GM12878 (cell line): ENCODE results near the gene TOPBP1. TPM values are rescaled to one million over a fixed set of nuclear protein-coding genes. Genes with fewer than 3 reads are reported as not detected.

Source experiments
- ATAC-seq: fragments of 200-7000 bp; cut with Tn5 transposase; 3 replicates; pipeline ENCODE4 v1.9.1; 2020; ENCODE audit warnings: mild to moderate bottlenecking, moderate library complexity
- BruUV-seq: library from RNA; stranded (reverse); fragments of 400-500 nt; replicated peaks from 2 replicates; lab custom pipeline; 2021; lab: Mats Ljungman, UMichigan
- CTCF ChIA-PET: fragments of 300-600 bp; sonication (Branson Sonifier 250); formaldehyde crosslinking; extraction: SDS; loops from one replicate; lab custom pipeline; 2021; ENCODE audit warnings: inconsistent platforms; lab: Yijun Ruan, JAX
- POLR2A ChIA-PET: fragments of 350-600 bp; formaldehyde crosslinking; extraction: SDS; loops from one replicate; lab custom pipeline; 2021; ENCODE audit warnings: inconsistent platforms; lab: Charles Lee
- RAD21 ChIA-PET: fragments of 300-600 bp; sonication (Branson Sonifier 250); formaldehyde crosslinking; loops from one replicate; lab custom pipeline; 2023; ENCODE audit warnings: antibody characterized with exemption; ENCODE audit not compliant: unreplicated experiment; lab: Charles Lee
- SMC1A ChIA-PET: fragments of 300-600 bp; sonication (Branson Sonifier 250); formaldehyde crosslinking; loops from one replicate; lab custom pipeline; 2023; ENCODE audit not compliant: unreplicated experiment, uncharacterized antibody; lab: Charles Lee
- DNase-seq: peaks from one replicate; pipeline ENCODE4 v3.0.0-alpha.2; 2011; ENCODE audit warnings: low read depth, low spot score
- FAIRE-seq: peaks from 3 replicates; lab custom pipeline; 2011; peaks lifted over from hg19 to GRCh38; lab: Jason Lieb, UNC
- H2AFZ ChIP-seq: 2 replicates; pipeline ENCODE4 v1.6.0; 2011; ENCODE audit warnings: low read depth, low read length, control low read depth; ENCODE audit not compliant: control insufficient read depth
- H3K27ac ChIP-seq: 2 replicates; pipeline ENCODE4 v1.5.1; 2011; ENCODE audit warnings: control low read depth; ENCODE audit not compliant: control insufficient read depth, insufficient read depth
- H3K27me3 ChIP-seq, 2 experiments: replicated peaks in 1 of 2; 2 replicates each; pipeline versions ENCODE4 v1.6.0 to v1.6.1; 2011; ENCODE audit warnings: low read length in 1 of 2; ENCODE audit not compliant: control insufficient read depth in 2 of 2, insufficient read depth in 2 of 2
- H3K36me3 ChIP-seq, 2 experiments: 2 replicates each; pipeline ENCODE4 v1.5.1; 2011; ENCODE audit warnings: low read length in 1 of 2; ENCODE audit not compliant: control insufficient read depth in 2 of 2, insufficient read depth in 2 of 2
- H3K4me1 ChIP-seq: 2 replicates; pipeline ENCODE4 v1.6.1; 2011; ENCODE audit warnings: mild to moderate bottlenecking, low read length, moderate library complexity, mixed read lengths; ENCODE audit not compliant: control insufficient read depth, insufficient read depth
- H3K4me2 ChIP-seq: 2 replicates; pipeline ENCODE4 v1.6.0; 2011; ENCODE audit warnings: control low read depth; ENCODE audit not compliant: control insufficient read depth, insufficient read depth
- H3K4me3 ChIP-seq: fragments of 200-600 bp; sonication (generic); 2 replicates; pipeline ENCODE4 v1.5.1; 2016
- H3K79me2 ChIP-seq: 2 replicates; pipeline ENCODE4 v1.6.0; 2011; ENCODE audit warnings: low read length; ENCODE audit not compliant: control insufficient read depth, insufficient read depth
- H3K9ac ChIP-seq: 2 replicates; pipeline ENCODE4 v1.8.0; 2011; ENCODE audit warnings: low read length, control low read depth, mixed read lengths; ENCODE audit not compliant: control insufficient read depth, insufficient read depth
- H3K9me3 ChIP-seq: replicated peaks from 3 replicates; pipeline ENCODE4 v1.5.1; 2011; ENCODE audit warnings: mild to moderate bottlenecking, low read length; ENCODE audit not compliant: control insufficient read depth, insufficient read depth
- H4K20me1 ChIP-seq: 2 replicates; pipeline ENCODE4 v1.6.0; 2011; ENCODE audit not compliant: control insufficient read depth, insufficient read depth
- BACH1 ChIP-seq: fragments of 450-650 bp; IDR thresholded peaks from 2 replicates; pipeline ENCODE4 v1.6.1; 2017; ENCODE audit warnings: mild to moderate bottlenecking, borderline replicate concordance
- FOS ChIP-seq: IDR thresholded peaks from 3 replicates; pipeline ENCODE4 v1.6.1; 2011; ENCODE audit warnings: borderline replicate concordance; ENCODE audit not compliant: insufficient read length; ENCODE audit errors: extremely low read depth
- FOXK2 ChIP-seq: fragments of 450-650 bp; IDR thresholded peaks from 2 replicates; pipeline ENCODE4 v1.6.1; 2017; ENCODE audit warnings: mild to moderate bottlenecking, moderate library complexity
- HCFC1 ChIP-seq: fragments of 150-350 bp; IDR thresholded peaks from 2 replicates; pipeline ENCODE4 v1.6.1; 2014; ENCODE audit warnings: low read length
- NKRF ChIP-seq: fragments of 450-650 bp; conservative IDR thresholded peaks from 2 replicates; pipeline ENCODE4 v1.6.1; 2017; ENCODE audit warnings: mild to moderate bottlenecking, moderate library complexity
- NRF1 ChIP-seq: conservative IDR thresholded peaks from 2 replicates; pipeline ENCODE4 v1.6.1; 2011; ENCODE audit warnings: mild to moderate bottlenecking, low read depth, low read length, improper control_type of control experiment
- PKNOX1 ChIP-seq: fragments of 450-650 bp; IDR thresholded peaks from 2 replicates; pipeline ENCODE4 v1.6.1; 2016; ENCODE audit warnings: mild to moderate bottlenecking
- RB1 ChIP-seq: fragments of 450-650 bp; formaldehyde crosslinking; IDR thresholded peaks from 2 replicates; pipeline ENCODE4 v1.6.1; 2017; ENCODE audit warnings: mild to moderate bottlenecking, borderline replicate concordance
- RBBP5 ChIP-seq: fragments of 200-600 bp; sonication (generic); conservative IDR thresholded peaks from 2 replicates; pipeline ENCODE4 v1.6.1; 2016
- RCOR1 ChIP-seq: conservative IDR thresholded peaks from 2 replicates; pipeline ENCODE4 v1.6.1; 2012; ENCODE audit warnings: low read depth, low read length, improper control_type of control experiment
- SREBF1 ChIP-seq: IDR thresholded peaks from 2 replicates; pipeline ENCODE4 v1.6.1; 2012; ENCODE audit warnings: mild to moderate bottlenecking, low read length
- STAT3 ChIP-seq: IDR thresholded peaks from 2 replicates; pipeline ENCODE4 v1.6.1; 2011; ENCODE audit warnings: low read depth, low read length, improper control_type of control experiment
- ZBTB11 ChIP-seq: fragments of 450-650 bp; formaldehyde crosslinking; IDR thresholded peaks from 2 replicates; pipeline ENCODE4 v1.5.0; 2022; ENCODE audit warnings: mild to moderate bottlenecking, missing genetic modification characterization
- ZNF592 ChIP-seq: fragments of 450-650 bp; IDR thresholded peaks from 2 replicates; pipeline ENCODE4 v1.6.1; 2017; ENCODE audit warnings: mild to moderate bottlenecking, moderate library complexity
- WGBS: methylation state at CpG from one replicate; pipeline ENCODE4 v1.1.6; 2016; ENCODE audit warnings: low lambda C conversion rate; ENCODE audit not compliant: insufficient replicate concordance, insufficient coverage; ENCODE audit errors: missing lambda C conversion rate; 5-methylcytosine and 5-hydroxymethylcytosine counted together
- in situ Hi-C: fragments of 300-500 bp; cut with MboI; formaldehyde crosslinking; loops from 9 replicates; pipeline ENCODE4 v1.14.3; 2018; ENCODE audit warnings: mixed read lengths
- intact Hi-C: fragments of 100-400 bp; cut with micrococcal nuclease; formaldehyde crosslinking; loops from one replicate; pipeline ENCODE4 v1.14.2; 2022; ENCODE audit not compliant: unreplicated experiment
- polyA plus RNA-seq, 11 experiments: library from polyadenylated mRNA; depleted of rRNA in 4 of 11; unstranded in 6 of 11; stranded (reverse) in 5 of 11; fragments of >200 nt; fragmentation: Nextera tagmentation in 4 of 11; fragmentation: Illumina TruSeq in 1 of 11; extraction: Ambion mirVana in 4 of 11; extraction: Trizol in 1 of 11; gene quantifications; 1 replicate in 1 of 11; 2 replicates in 10 of 11; pipeline versions ENCODE4 v1.2.1 to v1.2.3, GENCODE V29; 2011 to 2016; ENCODE audit warnings: inconsistent platforms in 2 of 11, missing spikeins in 2 of 11, low read depth in 1 of 11
- total RNA-seq, 4 experiments: library from RNA; depleted of rRNA in 3 of 4; stranded (reverse); fragments of >200 nt in 3 of 4; fragmentation: Illumina TruSeq in 1 of 4; extraction: Trizol in 1 of 4; gene quantifications; 2 replicates each; pipeline versions ENCODE4 v1.2.1 to v1.2.3, GENCODE V29; 2013 to 2021

Gene TOPBP1
- total and polyA plus RNA-seq, 10 of the 15 experiments (the other 5 are each of a cell fraction or from before 2014, with no cell fraction given), result 18.3 to 99.3 (median 61.5) TPM

GRCh38 chr3:133669949-133670524 is 8.3 kb upstream of the TOPBP1 start:
- Histone ChIP-seq H3K27ac (no peak overlapping the region), H3K9me3 (no peaks in the 10 kb centered on the region), H3K27me3 (peaks cover 2 to 4% of the 10 kb centered on the region in 2 experiments; a peak in 3 of 4 replicates), H2AFZ (no peak overlapping the region), H3K4me3 (no peak overlapping the region), H3K79me2 (no peaks in the 10 kb centered on the region), H3K4me1 (no peaks in the 10 kb centered on the region), H3K36me3 (no peaks in the 10 kb centered on the region), H4K20me1 (no peaks in the 10 kb centered on the region), H3K9ac (no peak overlapping the region), H3K4me2 (no peak overlapping the region)
- ChIA-PET RAD21 (no interaction called here), SMC1A (no interaction called here), POLR2A (no interaction called here), CTCF (no interaction called here)
- intact Hi-C loops (loop anchor here (10.0 kb wide), 1 partner anchor 805 kb away; no protein-coding TSS in a partner anchor), in situ Hi-C loops (loop anchor here (10.0 kb wide), 1 partner anchor 815 kb away; the partner anchor contains the start of genes ANAPC13 and CEP63)
- DNase-seq (no peak), FAIRE-seq (no peak), ATAC-seq (no peak)
- WGBS, result 52% methylated on average over 4 of the region's 4 CpGs
- no TSS peak for BruUV-seq
- no peak for TF ChIP-seq RBBP5
- TF ChIP-seq RB1, result no peak
- TF ChIP-seq FOXK2, result no peak
- no peak for TF ChIP-seq FOS
- TF ChIP-seq BACH1, result no peak
- no peak for TF ChIP-seq NKRF
- TF ChIP-seq RCOR1, result no peak
- TF ChIP-seq HCFC1, result no peak
- TF ChIP-seq STAT3, result no peak
- TF ChIP-seq PKNOX1, result no peak
- no peak for TF ChIP-seq SREBF1
- no peak for TF ChIP-seq ZNF592
- TF ChIP-seq ZBTB11, result no peak
- TF ChIP-seq NRF1, result no peak
